ENCODE measurements around the gene NKX2-8.

GRCh38 chr14:36582874-36583241, 444 bp upstream of the NKX2-8 start:
- TF ChIP-seq CTCF (IDR thresholded peaks at IDR 0.05): no peak
- no peak for TF ChIP-seq POLR2AphosphoS5 (IDR thresholded peaks at IDR 0.05)
- TF ChIP-seq POLR2A (IDR thresholded peaks at IDR 0.05; ENCODE audit: low read depth): no peak

Data from esophagus muscularis mucosa (tissue), 3 donors.